ENCODE results near the gene ECPAS. TPM values are rescaled to one million over a fixed set of nuclear protein-coding genes. Genes with fewer than 3 reads are reported as not detected.

Gene ECPAS
- polyA plus RNA-seq, 1 donor from 2014 or later, result 42.6 TPM

DNA sequence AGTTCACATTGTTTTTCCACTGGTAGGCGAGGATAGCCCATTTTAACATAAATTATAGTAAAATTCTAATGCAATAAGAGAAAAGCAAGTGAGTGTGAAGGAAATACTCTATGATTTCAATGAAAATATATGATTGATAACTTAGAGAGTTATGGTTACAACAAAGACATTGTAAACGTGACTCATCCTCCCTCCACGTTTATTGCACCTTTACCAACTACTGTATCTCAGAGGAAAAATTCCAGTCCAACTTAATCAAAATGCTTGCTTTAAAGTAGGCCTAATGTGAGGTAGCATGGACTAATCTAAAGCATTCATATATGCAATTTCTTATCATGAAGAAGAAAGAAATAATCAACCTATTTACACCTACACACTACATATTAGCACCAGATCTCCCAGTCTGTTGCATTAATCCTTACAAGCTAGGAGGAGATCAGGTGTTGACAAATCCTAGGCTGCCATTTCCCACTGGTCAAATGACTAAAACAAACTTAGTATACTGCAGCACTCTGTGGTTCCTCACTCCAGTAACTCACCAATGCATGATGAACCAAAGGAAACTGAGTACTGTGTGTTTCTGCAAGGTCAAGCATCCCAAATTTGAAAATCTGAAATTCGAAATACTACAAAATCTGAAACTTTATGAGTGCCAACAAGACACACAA, 41.7 kb downstream of the ECPAS start:
- Histone ChIP-seq H3K9ac (ENCODE audit: low read length) (no peak overlapping the region), H3K9me3 (ENCODE audit: low read length) (no peaks in the 10 kb centered on the region), H3F3A (ENCODE audit: insufficient read depth, low read length, poor library complexity, severe bottlenecking) (no peaks in the 10 kb centered on the region), H3K9me2 (ENCODE audit: insufficient read depth, low read length) (no peaks in the 10 kb centered on the region), H2AFZ (ENCODE audit: low read depth, low read length) (no peak overlapping the region), H3K79me2 (replicated peaks; ENCODE audit: insufficient read depth, low read length) (no peaks in the 10 kb centered on the region), H3K4me3 (ENCODE audit: low read length) (no peak overlapping the region), H3K27ac (ENCODE audit: low read length) (no peak overlapping the region), H3K36me3 (ENCODE audit: insufficient read depth, low read length) (peaks cover 4% of the 10 kb centered on the region), H3K27me3 (ENCODE audit: insufficient read depth, low read depth, low read length) (no peaks in the 10 kb centered on the region), H3K4me2 (ENCODE audit: low read length) (no peak overlapping the region), H4K20me1 (ENCODE audit: insufficient read depth) (no peaks in the 10 kb centered on the region)
- no peak for TF ChIP-seq MXI1 (conservative IDR thresholded peaks at IDR 0.05; ENCODE audit: poor library complexity, severe bottlenecking)
- TF ChIP-seq POLR2AphosphoS5 (IDR thresholded peaks at IDR 0.05), result no peak
- TF ChIP-seq, protein P1, sequence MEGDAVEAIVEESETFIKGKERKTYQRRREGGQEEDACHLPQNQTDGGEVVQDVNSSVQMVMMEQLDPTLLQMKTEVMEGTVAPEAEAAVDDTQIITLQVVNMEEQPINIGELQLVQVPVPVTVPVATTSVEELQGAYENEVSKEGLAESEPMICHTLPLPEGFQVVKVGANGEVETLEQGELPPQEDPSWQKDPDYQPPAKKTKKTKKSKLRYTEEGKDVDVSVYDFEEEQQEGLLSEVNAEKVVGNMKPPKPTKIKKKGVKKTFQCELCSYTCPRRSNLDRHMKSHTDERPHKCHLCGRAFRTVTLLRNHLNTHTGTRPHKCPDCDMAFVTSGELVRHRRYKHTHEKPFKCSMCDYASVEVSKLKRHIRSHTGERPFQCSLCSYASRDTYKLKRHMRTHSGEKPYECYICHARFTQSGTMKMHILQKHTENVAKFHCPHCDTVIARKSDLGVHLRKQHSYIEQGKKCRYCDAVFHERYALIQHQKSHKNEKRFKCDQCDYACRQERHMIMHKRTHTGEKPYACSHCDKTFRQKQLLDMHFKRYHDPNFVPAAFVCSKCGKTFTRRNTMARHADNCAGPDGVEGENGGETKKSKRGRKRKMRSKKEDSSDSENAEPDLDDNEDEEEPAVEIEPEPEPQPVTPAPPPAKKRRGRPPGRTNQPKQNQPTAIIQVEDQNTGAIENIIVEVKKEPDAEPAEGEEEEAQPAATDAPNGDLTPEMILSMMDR (IDR thresholded peaks at IDR 0.05; ENCODE audit: poor library complexity, severe bottlenecking), result no peak
- no peak for TF ChIP-seq TAF1 (IDR thresholded peaks at IDR 0.05; ENCODE audit: low read depth)
- no peak for TF ChIP-seq RAD21 (conservative IDR thresholded peaks at IDR 0.05)
- TF ChIP-seq EZH2 (IDR thresholded peaks at IDR 0.05; ENCODE audit: borderline replicate concordance, insufficient read depth, low read length, poor library complexity, severe bottlenecking), result no peak
- TF ChIP-seq, protein P2, sequence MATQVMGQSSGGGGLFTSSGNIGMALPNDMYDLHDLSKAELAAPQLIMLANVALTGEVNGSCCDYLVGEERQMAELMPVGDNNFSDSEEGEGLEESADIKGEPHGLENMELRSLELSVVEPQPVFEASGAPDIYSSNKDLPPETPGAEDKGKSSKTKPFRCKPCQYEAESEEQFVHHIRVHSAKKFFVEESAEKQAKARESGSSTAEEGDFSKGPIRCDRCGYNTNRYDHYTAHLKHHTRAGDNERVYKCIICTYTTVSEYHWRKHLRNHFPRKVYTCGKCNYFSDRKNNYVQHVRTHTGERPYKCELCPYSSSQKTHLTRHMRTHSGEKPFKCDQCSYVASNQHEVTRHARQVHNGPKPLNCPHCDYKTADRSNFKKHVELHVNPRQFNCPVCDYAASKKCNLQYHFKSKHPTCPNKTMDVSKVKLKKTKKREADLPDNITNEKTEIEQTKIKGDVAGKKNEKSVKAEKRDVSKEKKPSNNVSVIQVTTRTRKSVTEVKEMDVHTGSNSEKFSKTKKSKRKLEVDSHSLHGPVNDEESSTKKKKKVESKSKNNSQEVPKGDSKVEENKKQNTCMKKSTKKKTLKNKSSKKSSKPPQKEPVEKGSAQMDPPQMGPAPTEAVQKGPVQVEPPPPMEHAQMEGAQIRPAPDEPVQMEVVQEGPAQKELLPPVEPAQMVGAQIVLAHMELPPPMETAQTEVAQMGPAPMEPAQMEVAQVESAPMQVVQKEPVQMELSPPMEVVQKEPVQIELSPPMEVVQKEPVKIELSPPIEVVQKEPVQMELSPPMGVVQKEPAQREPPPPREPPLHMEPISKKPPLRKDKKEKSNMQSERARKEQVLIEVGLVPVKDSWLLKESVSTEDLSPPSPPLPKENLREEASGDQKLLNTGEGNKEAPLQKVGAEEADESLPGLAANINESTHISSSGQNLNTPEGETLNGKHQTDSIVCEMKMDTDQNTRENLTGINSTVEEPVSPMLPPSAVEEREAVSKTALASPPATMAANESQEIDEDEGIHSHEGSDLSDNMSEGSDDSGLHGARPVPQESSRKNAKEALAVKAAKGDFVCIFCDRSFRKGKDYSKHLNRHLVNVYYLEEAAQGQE (IDR thresholded peaks at IDR 0.05; ENCODE audit: borderline replicate concordance), result no peak
- no peak for TF ChIP-seq EP300 (conservative IDR thresholded peaks at IDR 0.05; ENCODE audit: poor library complexity, severe bottlenecking)
- TF ChIP-seq SMC3 (conservative IDR thresholded peaks at IDR 0.05; ENCODE audit: poor library complexity), result no peak

DNA sequence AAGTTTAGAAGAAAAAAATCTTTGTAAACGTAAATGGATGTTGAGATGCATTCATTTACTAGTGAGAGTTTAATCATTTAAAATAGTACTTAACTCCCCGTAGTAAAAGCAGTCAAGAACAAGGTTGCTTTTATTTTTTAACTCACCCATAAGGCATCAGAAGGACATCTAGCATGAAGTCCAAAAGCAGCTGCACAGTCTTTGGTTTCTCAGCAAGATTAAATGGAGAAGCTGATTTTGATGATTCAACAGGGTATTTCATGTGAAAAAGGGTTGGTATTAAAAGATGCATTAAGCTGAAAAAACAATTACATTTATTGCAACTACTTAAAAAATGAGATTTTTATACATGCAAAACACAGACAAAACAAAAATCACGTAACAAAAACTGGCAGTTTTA, 44.0 kb downstream of the ECPAS start:
- H3K27ac ChIP-seq (ENCODE audit: low read length), result no peak overlapping the region
- no peak for TF ChIP-seq SMC3 (conservative IDR thresholded peaks at IDR 0.05; ENCODE audit: poor library complexity)
- TF ChIP-seq, protein P1 (IDR thresholded peaks at IDR 0.05; ENCODE audit: poor library complexity, severe bottlenecking), result no peak
- TF ChIP-seq, protein P2 (IDR thresholded peaks at IDR 0.05; ENCODE audit: borderline replicate concordance), result no peak
- TF ChIP-seq MXI1 (conservative IDR thresholded peaks at IDR 0.05; ENCODE audit: poor library complexity, severe bottlenecking), result no peak
- no peak for TF ChIP-seq EP300 (conservative IDR thresholded peaks at IDR 0.05; ENCODE audit: poor library complexity, severe bottlenecking)
- TF ChIP-seq POLR2AphosphoS5 (IDR thresholded peaks at IDR 0.05), result no peak
- no peak for TF ChIP-seq TAF1 (IDR thresholded peaks at IDR 0.05; ENCODE audit: low read depth)
- no peak for TF ChIP-seq EZH2 (IDR thresholded peaks at IDR 0.05; ENCODE audit: borderline replicate concordance, insufficient read depth, low read length, poor library complexity, severe bottlenecking)
- no peak for TF ChIP-seq RAD21 (conservative IDR thresholded peaks at IDR 0.05)

More for the DNA sequence above, 44.0 kb downstream of the ECPAS start:
- Histone ChIP-seq H3K4me2 (ENCODE audit: low read length) (no peak overlapping the region), H3K36me3 (ENCODE audit: insufficient read depth, low read length) (peaks cover 4% of the 10 kb centered on the region), H2AFZ (ENCODE audit: low read depth, low read length) (no peak overlapping the region), H3K27me3 (ENCODE audit: insufficient read depth, low read depth, low read length) (no peaks in the 10 kb centered on the region), H3K9me2 (ENCODE audit: insufficient read depth, low read length) (no peaks in the 10 kb centered on the region), H3K9me3 (ENCODE audit: low read length) (no peaks in the 10 kb centered on the region), H3K4me3 (ENCODE audit: low read length) (no peak overlapping the region), H3K9ac (ENCODE audit: low read length) (no peak overlapping the region), H3F3A (ENCODE audit: insufficient read depth, low read length, poor library complexity, severe bottlenecking) (no peaks in the 10 kb centered on the region), H3K79me2 (replicated peaks; ENCODE audit: insufficient read depth, low read length) (no peaks in the 10 kb centered on the region), H4K20me1 (ENCODE audit: insufficient read depth) (no peaks in the 10 kb centered on the region)
